NCI-H128 (cell line): ENCODE measurements around the gene CLSTN2.

Source experiments
- DNase-seq: peaks from one replicate; lab custom pipeline; 2025; ENCODE audit not compliant: unreplicated experiment; lab: John Stamatoyannopoulos, UW

Gene CLSTN2

GRCh38 chr3:140145528-140145927 lies 210.5 kb downstream of the CLSTN2 start:
- DNase-seq: no peak

GRCh38 chr3:140146668-140147067 lies 211.7 kb downstream of the CLSTN2 start:
- DNase-seq: no peak

- no peak for DNase-seq
Measured at GRCh38 chr3:140147965-140148490, 213.0 kb downstream of the CLSTN2 start.

- DNase-seq: no peak
Measured at GRCh38 chr3:140148824-140149390, 213.9 kb downstream of the CLSTN2 start.

- no peak for DNase-seq
Measured at GRCh38 chr3:140151321-140151720, 216.3 kb downstream of the CLSTN2 start.

- DNase-seq: no peak
Measured at GRCh38 chr3:140152851-140153639, 218.1 kb downstream of the CLSTN2 start.

GRCh38 chr3:140153736-140154135 lies 218.8 kb downstream of the CLSTN2 start:
- DNase-seq: no peak

- no peak for DNase-seq
Measured at GRCh38 chr3:140157161-140157560, 222.2 kb downstream of the CLSTN2 start.

GRCh38 chr3:140159646-140160045 lies 224.7 kb downstream of the CLSTN2 start:
- no peak for DNase-seq

- DNase-seq: no peak
Measured at GRCh38 chr3:140160553-140160952, 225.6 kb downstream of the CLSTN2 start.

- no peak for DNase-seq
Measured at GRCh38 chr3:140162551-140162950, 227.6 kb downstream of the CLSTN2 start.

GRCh38 chr3:140163159-140163763 lies 228.3 kb downstream of the CLSTN2 start:
- no peak for DNase-seq

- no peak for DNase-seq
Measured at GRCh38 chr3:140164156-140164555, 229.2 kb downstream of the CLSTN2 start.

GRCh38 chr3:140164922-140165590 lies 230.1 kb downstream of the CLSTN2 start:
- DNase-seq: no peak

GRCh38 chr3:140165781-140166180 lies 230.8 kb downstream of the CLSTN2 start:
- no peak for DNase-seq

- no peak for DNase-seq
Measured at GRCh38 chr3:140166861-140167599, 232.0 kb downstream of the CLSTN2 start.

- no peak for DNase-seq
Measured at GRCh38 chr3:140167600-140168281, 232.8 kb downstream of the CLSTN2 start.

GRCh38 chr3:140170612-140171011 lies 235.6 kb downstream of the CLSTN2 start:
- DNase-seq: no peak

GRCh38 chr3:140176526-140176925 lies 241.5 kb downstream of the CLSTN2 start:
- no peak for DNase-seq

GRCh38 chr3:140177943-140178342 lies 243.0 kb downstream of the CLSTN2 start:
- DNase-seq: no peak
